Hematopoietic multipotent progenitor cell treated with erythropoietin and hydrocortisone succinate and interleukin-3 and kit ligand, for 6 days (in vitro differentiated cells): Measurements from ENCODE around the gene AATK.

Source experiments
- DNase-seq: peaks from one replicate; pipeline ENCODE4 v3.0.0-alpha.2; 2015

Gene AATK

DNA sequence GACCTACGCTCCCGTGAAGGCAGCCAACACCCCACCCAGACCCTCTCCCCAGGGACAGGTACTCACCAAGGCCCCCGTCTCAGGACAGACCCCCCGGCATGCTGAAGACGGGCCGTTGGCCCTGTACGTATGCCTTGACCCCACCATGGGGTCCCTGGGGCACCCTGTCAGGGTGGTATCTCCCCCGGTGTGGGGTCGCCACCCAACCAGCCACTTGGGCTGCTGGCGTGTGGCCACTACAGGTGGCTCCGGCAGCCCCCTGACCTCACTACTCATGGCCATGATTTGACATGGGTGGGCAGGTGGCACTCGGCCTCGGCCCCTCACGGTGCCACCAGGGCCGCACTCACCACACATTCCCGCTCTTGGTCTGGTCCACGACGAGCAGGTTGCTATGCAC is 41.6 kb downstream of the AATK start:
- DNase-seq: no peak

DNA sequence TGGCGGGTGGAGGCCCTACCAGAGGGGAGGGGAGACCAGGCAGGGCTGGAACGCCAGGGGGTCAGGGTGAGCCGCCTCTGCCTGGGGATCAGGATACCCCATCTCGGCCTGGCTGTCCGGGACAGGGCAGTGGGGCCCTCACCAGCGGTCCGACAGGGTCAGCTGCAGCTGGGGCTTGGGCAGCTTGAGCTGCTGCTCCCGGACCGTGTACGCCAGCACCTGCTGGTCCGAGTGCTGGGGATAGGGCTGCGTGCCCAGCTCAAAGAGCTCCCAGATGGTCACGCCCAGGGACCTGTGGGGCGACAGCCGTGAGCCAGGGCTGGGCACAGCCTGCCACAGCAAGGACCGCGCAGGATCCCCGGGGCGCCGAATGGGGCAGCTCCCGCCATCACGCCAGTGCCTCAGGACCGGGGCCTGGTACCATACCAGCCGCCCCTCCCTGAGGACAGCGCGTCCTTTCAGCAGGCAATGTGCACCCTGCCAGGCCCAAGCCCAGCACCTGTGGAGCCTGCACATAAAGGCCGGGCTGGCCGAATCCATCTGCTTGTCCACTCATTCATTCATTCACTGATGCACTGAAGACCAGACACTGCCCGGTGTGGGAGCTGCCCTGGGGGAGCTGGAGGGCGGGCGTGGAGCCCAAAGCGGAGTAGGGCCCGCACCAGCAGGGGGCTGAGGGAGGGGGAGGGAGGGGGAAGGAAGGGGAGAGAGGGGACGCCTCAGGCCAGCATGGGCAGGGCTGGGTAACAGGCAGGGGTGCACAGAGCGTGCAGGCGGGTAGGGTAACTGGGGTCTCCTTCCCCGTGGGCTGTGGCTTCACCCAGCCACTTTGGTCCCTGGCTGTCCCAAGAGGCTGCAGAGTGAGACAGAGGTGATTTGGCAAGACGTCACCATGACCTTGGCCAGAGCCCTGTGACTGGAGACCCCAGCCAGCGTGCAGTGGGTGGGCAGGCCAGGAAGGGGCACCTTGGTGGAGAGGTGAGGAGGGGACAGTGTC is 42.7 kb downstream of the AATK start:
- no peak for DNase-seq

DNA sequence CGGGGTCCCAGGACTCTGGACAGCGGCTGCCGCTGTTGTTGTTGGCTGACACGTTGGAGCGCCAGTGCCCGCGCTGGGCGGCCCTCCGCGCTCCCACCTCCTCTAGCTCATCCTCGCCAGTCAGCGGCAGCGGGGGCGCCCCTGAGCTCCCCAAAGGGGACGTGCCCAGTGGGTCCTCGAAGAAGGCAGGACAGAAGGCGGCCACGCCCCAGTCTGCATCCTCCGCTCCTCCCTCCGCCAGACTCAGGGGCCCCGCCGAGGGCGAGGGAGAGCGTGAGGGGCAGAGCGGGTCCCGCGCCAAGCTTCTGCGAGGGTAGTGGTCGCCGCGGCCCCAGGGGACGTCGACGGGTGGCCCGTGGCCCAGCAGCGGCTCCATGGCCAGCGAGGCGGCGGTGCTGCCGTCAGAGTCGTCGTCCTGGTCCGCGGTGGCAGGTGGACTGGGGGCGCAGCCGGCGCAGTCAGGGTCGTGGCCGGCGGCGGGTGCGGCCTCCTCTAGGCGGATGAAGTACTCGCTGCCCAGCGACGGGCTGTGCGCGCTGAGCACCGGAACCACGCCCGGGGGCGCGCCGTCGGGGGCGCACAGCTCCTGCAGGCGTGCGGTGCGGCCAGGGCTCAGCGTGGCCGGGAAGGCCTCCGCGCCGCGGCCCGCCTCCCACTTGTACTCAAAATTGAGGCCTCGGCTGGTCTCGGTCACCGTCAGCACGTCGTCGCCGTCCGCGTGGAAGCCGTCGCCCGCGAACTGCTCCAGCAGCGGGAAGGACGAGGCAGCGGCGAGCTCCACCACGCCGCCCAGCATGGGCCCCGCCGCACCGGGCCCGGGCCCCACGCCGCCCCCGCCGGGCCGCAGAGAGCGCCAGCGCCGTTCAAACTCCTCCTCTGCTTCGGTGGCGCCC is 43.9 kb downstream of the AATK start:
- no peak for DNase-seq

DNA sequence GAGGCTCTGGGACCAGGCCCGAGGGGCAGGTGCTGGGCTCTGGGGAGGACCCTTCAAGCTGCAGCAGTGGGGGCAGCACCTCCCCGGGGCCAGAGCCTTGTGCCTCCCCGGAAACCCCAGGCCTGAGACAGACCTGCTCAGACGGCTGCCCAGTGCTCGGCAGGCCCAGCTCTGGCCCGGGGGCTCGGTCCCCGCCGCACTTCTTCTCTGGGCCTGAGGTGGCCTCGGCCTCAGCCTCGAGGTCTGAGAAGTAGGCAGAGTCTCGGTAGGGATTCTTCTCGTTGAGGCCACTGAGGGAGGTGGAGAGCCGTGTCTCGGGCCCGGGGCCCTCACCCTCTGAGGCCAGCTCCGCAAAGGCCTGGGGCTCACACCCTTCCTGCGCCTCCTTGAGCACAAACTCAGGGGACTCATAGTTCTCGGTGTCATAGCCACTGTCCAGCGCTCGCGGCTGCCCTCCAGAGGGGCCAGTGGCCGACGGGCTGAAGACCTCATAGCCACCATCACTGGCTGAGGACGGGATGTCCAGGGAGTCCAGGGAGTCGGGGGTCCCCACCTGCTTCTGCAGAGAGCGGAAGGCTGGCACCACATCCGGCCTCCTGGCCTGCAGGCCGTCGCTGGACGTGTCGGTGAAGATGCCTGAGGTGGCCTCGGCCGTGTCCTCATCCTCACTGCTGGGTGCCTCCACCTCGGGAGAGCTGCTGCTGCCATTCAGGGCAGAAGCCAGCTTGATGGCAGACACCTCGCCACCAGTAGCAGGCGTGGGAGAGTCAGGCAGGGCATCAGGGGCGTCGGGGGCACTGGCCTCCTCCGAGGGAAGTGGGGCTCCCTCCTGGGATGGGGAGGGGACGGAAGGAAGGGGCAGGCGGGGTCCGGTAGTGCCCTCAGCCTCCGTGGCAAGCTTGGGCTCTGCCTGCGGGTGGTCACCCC is 45.1 kb downstream of the AATK start:
- no peak for DNase-seq

DNA sequence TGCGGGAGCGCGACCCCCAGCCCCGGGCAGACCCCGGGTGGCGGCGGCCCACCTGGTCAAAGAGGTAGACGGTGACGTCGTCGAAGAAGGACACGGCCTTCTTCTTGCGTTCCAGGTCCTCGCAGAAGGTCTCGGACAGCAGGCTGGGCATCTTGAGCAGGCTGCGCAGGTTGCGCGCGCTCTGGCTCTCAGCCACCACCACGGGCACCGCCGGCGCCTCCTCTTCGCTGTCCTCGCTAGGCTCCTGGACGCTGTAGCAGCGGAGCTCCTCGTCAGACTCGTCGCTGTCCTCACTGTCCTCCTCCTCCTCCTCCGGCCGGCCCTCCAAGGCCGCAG is 45.9 kb downstream of the AATK start:
- DNase-seq: no peak

DNA sequence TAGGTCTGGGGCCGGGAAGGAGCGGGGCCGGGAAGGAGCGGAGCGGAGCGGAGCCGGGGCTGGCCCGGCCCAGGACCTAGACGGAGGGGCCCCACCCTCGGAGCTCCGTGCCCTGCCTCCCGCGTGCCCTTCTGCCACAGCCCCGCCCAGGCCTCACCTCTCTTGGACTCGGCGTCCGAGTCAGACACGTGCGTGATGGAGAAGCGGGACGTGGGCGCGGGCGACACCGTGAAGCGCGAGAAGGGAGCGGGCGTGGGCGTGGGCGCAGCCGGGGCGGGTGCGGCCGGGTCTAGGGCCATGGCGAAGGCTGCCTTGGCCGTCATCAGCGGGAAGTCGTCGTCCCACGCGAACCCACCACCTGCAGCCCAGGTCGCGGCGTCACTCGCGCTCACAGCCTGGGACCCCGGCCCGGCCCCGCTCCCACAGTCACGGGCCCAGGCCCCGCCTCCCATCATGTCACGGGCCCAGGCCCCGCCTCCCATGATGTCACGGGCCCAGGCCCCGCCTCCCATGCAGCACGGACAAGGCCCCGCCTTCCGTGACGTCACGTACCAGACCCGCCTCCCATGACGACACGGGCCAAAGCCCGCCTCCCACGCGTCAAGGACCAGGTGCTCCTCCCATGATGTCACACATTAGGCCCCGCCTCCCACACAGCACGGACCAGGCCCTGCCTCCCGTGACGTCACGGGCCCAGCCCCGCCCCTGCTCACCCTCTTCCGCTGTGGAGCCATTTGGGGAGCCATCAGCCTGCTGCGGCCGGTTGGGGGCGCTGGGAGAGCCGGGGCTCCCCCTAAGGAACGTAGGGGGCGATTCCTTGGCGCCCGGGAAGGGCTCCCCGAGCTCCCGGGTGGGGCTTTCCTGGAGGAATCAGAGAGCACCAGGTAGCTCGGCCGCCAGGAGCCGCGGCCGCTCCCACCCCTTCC is 46.5 kb downstream of the AATK start:
- peak; percentile 77 for DNase-seq

DNA sequence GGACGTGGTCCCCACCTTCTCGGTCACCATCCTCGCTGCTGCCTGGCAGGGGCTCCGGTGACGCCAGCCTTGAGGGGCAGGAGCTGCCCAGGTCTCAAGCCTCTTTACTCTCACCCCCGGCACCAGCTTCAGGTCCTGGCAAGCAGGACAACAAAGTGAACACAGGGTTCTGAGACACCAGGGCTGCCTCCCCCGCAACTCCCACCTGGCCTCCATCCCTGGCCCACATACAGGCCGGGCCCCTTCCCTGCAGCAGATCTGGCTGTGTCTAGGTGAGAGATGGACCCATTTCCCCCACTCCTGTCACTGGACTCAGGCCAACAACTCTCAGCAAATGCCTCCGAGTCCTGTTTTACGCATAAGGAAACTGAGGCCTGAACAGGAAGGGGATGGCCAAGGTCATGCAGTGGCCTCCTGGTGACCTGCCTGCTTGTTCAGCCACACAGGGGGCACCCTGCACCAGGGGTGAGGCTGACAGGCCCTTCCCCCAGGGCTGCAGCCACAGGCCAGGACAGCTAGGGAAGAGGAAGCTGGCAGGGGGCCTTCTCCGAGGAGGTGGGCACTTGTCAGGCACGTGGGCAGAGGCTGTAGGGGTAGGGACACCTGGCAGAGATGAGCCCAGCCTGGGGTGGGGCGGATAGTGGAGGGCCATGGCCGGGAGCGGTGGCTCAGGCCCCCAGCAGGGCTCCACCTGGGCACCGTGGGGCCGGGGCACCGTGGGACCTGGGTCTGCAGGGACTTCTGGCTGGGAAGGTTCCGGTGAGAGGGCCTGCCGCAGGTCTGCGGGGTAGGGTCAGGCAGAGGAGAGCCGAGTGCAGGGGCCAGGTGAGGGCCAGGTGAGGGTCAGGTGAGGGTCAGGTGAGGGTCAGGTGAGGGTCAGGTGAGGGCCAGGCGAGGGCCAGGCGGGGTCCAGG is 47.5 kb downstream of the AATK start:
- DNase-seq: no peak

DNA sequence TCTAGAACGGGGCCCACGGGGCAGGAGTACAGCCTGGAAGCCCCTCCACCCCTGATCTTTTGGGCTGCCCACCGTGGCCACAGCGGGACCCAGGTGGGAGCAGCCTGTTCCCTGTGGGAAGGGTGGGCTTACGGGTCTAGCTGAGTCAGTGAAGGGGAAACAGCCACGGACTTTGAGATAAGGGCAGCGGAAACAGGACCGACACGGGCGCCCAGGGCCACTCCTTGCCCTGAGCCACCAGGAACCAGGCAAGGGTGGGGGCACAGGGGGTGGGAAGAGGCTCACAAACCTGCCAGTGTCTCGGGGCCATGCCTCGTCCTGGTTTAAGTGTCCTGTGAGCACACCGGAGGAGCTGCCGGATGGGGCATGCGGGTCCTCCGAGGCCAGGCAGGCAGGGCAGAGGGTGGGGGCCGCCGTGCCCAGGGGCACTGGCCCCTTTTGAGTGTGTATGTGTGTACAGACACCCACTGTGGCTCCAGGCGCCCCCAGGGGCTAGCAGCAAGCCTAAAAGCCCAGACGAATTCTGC is 48.3 kb downstream of the AATK start:
- peak; percentile 15 for DNase-seq

DNA sequence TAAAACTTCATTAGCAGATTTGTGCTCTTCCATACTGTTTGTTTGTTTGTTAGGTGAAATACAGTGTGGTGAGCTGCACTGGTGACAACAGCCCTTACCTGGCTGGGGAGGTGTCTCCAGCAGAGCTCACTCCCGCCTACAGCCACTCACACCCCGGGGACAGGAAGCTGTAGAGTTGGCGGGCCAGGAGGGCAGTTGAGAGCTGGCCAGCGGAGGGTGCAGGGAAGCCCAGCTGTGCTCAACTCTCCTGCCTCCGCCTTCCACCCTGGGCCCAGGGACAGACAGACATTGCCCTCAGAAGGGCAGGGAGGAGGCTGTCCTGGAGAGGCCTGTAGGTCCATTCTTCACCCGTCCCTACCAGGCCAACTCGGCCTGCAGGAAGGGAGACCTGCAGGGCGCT is 49.3 kb downstream of the AATK start:
- DNase-seq: no peak

DNA sequence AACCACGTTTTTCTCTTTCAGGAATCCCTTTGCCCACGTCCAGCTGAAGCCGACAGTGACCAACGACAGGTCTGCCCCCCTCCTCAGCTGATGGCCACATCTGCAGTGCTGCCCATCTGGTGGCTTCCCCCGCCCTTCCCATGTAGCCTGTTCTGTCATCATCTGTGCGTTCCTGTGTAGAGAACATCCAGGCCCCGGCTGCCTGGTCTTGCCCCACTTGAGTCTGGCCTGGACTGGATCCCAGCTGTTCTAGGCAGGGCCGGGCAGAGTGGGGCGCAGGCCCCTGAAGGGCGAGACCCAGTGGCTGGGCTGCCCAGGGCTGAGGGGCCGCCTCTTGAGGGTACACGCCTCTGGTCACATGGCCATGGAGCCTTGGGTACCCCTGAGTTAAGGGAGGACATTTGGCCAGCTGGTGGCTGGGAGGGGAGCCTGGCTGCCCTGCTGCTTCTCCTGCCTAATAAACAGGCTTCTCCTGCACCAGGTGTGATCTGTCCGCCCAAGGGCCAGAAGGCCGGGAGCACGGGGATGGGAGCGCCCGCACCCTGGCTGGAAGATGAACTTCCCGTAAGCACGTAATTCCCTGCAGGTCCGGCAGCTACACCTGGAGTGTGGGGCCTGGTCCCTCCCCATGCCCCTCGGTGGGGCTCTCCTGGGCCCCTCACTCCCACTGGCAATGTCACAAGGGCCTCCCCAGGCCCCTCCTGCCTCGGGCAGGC is 50.1 kb downstream of the AATK start:
- no peak for DNase-seq

DNA sequence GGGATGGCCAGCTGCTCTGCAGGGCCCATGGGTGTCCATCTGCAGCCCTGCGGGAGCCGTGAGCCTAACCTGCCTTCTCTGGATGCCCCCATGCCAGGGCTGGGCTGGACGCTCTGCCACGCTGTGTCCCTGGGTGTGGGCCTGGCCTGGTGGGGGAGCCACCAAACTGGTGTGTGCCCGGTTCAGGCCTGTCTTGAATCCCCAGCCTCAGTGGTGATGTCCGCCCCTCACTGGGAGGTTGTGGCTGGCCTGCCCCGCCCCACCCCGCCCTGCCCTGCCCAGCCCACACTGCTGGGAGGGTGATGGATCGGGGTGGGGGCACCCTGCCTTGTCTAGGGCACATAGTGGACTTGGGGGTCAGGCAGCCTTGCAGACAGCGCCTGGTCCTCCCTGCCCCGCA is 50.8 kb downstream of the AATK start:
- DNase-seq: no peak

DNA sequence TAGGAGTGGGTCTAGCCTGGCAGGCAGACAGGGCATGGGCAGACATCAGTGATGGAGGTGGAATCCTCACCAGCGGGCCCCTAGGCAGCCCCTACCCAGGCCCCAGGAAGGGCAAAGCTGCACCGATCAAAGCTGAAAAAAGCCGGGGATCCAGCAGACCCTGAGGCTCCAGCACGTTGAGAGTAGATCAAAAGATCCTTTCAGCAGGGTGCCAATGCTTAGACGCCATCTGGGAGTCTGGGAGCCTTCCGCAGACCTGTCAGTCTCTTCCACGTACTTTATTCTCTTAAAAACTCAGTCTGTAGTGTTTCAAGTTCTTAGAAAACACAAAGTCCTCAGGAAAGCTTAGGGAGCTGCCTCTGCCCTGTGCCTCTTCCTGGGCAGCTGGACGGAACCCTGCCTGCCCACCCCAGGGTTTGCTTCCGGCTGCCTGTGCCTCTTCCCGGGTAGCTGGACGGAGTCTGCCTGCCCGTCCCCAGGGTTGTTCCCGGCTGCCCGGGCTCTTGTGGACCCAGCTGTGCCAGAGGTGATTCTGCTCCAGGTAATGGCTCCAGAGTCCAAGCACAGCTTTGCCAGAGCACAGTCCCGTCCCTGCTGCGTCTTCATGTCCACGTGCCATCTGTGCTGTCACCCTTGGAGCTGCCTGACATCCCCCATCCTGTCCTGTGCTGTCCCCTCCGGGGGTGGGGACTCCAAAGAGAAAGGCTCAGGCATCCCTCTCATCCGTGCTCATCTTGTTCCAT is 51.5 kb downstream of the AATK start:
- DNase-seq: no peak

DNA sequence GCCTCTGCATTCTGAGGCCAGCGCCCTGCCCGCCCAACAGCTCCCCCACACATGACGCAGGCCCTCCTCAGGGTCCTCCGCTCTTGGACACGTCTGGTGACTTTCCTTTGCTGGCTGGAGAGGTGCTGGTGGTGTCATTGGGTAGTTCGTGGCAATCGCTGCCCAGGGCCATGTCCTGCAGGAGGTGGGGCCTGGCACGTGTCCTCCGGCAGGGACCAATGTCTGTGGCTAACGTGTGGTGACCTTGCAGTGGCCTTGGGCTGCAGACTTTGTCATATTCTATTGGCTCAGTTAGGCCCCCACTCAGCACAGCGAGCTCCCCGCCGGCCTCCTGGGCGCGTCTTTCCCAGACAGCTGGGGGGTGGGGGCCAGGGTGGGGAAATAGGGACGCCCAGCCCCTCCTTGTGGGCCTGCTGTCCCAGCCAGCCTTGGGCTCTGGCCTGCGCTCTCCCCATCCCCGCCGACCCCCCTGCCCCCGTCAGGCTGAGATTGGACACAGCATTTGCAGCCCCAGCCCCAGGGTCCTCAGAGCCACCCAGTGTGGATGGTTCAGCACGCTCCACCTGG is 52.8 kb downstream of the AATK start:
- DNase-seq: no peak

DNA sequence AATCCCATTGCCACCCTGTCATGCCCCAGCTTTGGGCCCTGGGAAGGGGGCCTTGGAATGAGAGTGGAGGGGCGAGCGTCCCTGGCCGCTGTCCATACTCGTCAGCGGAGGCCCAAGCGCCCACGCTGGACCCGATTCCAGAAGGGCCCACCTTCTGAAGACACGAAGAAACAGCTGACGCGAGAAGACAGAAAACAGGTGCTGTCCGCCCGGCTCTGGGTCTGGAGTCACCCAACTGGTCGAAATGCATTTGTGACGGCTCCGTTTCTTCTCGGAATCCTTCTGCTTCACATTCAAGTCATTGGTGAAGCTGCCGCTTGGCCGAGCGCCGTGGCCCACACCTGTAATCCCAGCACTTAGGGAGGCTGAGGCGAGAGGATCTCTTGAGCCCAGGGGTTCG is 53.6 kb downstream of the AATK start:
- no peak for DNase-seq

DNA sequence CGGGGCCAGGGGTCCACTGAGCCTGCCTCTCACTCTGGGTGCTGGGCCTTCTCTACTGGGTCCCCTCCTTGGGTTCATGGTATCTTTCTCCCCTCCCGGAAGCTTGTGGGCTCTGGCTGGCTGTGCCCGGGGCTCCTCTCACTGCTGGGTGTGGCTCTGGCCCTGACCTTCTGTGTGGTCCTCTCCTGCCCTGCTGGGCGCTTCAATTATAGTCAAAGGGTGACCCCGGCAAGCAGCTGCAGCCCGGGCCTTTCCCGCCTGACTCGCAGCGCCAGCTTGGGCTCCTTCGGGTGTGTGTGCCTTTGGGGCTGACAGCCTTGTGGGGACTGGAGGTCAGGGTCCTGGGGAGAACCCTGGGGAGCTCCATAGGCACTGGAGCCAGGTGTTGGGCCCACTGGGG is 55.0 kb downstream of the AATK start:
- DNase-seq: no peak

DNA sequence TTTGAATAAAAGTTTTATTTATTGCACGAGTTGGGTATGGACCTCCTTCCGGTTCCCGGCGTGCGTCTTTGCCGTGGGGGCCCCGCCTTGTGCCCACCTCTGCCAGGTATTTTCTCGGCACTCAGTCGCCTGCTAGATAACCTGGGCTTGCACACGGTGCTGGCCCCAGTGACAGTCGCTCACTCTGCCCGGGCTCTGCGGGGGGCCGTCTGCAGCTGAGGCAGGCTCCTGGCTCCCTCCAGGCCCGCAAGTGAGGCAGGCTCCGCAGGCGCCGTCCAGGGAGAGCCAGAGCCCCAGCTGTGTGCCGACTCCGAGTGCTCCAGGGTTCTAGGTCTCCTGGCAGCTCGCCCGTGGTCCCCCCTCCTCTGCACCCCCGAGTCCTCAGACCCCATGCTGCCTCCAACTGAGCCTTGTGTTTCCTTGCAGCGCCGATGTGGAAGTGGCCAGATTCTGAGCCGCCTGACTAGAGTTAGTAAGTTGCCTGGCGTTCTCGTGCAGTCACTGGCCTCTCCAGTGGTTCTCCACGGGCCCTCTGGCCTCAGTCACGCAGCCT is 55.5 kb downstream of the AATK start:
- no peak for DNase-seq

DNA sequence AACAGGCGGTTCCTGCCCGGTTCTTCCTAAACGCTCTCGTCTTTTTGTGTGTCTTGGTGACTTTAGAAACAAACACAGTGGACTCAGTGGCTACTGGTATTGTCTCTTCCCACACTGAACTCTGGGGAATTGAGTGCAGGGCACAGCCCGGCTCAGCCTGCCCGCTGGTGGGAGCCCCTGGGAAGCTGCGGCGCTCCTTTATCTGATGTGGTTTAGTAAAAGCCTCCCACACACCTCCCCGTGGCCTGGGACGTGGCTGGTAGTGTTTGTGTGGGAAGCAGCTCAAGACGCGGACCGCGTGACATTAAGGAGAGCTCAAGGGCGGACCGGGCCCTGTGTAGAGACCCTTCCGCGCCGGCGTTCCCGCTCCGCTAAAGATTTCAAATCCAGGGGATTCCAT is 56.1 kb downstream of the AATK start:
- DNase-seq: peak; percentile 33

DNA sequence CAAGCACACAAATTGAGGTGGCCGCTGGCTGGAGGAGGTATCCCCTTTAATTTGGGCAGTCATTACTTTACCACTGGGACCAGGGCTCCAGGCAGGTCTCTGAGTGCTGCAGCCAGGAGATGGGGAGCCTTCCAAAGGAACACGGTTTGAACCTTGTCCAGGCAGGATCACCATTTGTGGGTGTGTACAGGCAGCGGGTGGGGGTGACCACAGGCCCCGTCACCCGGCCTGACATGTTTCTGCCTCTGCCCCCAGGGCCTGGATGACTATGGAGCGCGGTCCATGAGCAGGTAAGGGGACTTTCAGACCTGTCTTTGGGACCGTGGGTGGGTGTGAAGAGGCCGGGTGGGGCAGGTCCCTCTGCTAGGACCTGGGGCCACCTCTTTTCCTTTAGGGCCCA is 57.8 kb downstream of the AATK start:
- DNase-seq: no peak
